T-helper 1 cell treated with Interleukin-12 subunit alpha and Interleukin-12 subunit beta and Interleukin-4 antibody, amounts not matched to agents 30 μg/mL and 1 μg/mL, for 36 hours (primary cell): Measurements from ENCODE around the gene TECPR2.
A peak's percentile ranks its signal among the peaks of the same experiment; 100 is the strongest.

Source experiments
- H3K27ac Mint-ChIP-seq: one replicate; pipeline ENCODE4 v1.8.0; 2021; ENCODE audit warnings: mild to moderate bottlenecking, mixed read lengths
- H3K27me3 Mint-ChIP-seq: one replicate; pipeline ENCODE4 v1.8.0; 2021; ENCODE audit warnings: low read depth, mixed read lengths
- H3K36me3 Mint-ChIP-seq: one replicate; pipeline ENCODE4 v1.8.0; 2021; ENCODE audit warnings: low read depth, mixed read lengths
- H3K4me1 Mint-ChIP-seq: one replicate; pipeline ENCODE4 v1.8.0; 2021; ENCODE audit warnings: low read depth, mixed read lengths
- H3K4me3 Mint-ChIP-seq: one replicate; pipeline ENCODE4 v1.8.0; 2021; ENCODE audit warnings: mild to moderate bottlenecking, moderate library complexity, mixed read lengths
- H3K9me3 Mint-ChIP-seq: one replicate; pipeline ENCODE4 v1.8.0; 2021; ENCODE audit warnings: mixed read lengths

The TECPR2 gene

GRCh38 chr14:102439556-102439955 is 76.8 kb downstream of the TECPR2 start:
- H3K9me3 Mint-ChIP-seq, result no peaks in the 10 kb centered on the region
- H3K27me3 Mint-ChIP-seq, result no peaks in the 10 kb centered on the region
- H3K36me3 Mint-ChIP-seq, result peaks cover 3% of the 10 kb centered on the region
- no peak overlapping the region for H3K27ac Mint-ChIP-seq
- peaks cover 3% of the 10 kb centered on the region for H3K4me1 Mint-ChIP-seq
- H3K4me3 Mint-ChIP-seq, result no peak overlapping the region

DNA sequence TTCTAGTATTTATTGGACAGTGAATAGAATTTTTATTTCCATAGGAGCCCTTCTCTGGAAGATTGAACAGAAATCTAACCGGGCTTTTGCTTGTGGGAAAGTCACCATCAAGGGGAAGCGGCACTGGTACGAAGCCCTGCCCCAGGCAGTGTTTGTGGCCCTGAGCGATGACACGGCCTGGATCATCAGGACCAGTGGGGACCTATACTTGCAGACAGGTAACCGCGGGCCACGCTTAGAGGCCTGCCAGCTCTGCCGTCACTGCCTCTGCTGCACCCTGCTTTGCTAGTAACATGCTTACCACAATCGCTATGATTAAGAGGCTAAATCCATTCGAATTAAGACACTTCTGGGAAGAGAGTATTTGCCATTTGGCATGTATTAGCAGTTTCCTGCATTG is 77.7 kb downstream of the TECPR2 start:
- Mint-ChIP-seq H3K27ac (no peak overlapping the region), H3K4me3 (no peak overlapping the region), H3K27me3 (no peaks in the 10 kb centered on the region), H3K4me1 (peaks cover 3% of the 10 kb centered on the region), H3K9me3 (no peaks in the 10 kb centered on the region), H3K36me3 (peaks cover 3% of the 10 kb centered on the region)

- H3K36me3 Mint-ChIP-seq, result peaks cover 3% of the 10 kb centered on the region
- no peaks in the 10 kb centered on the region for H3K9me3 Mint-ChIP-seq
- H3K4me3 Mint-ChIP-seq, result no peak overlapping the region
- H3K27me3 Mint-ChIP-seq, result no peaks in the 10 kb centered on the region
- H3K4me1 Mint-ChIP-seq, result peaks cover 3% of the 10 kb centered on the region
- H3K27ac Mint-ChIP-seq, result no peak overlapping the region
Observed at GRCh38 chr14:102442241-102443211, 79.8 kb downstream of the TECPR2 start.

GRCh38 chr14:102445066-102445465 is 82.3 kb downstream of the TECPR2 start:
- Mint-ChIP-seq H3K4me3 (no peak overlapping the region), H3K9me3 (no peaks in the 10 kb centered on the region), H3K36me3 (peaks cover 5% of the 10 kb centered on the region), H3K27ac (no peak overlapping the region), H3K27me3 (no peaks in the 10 kb centered on the region), H3K4me1 (no peaks in the 10 kb centered on the region)

DNA sequence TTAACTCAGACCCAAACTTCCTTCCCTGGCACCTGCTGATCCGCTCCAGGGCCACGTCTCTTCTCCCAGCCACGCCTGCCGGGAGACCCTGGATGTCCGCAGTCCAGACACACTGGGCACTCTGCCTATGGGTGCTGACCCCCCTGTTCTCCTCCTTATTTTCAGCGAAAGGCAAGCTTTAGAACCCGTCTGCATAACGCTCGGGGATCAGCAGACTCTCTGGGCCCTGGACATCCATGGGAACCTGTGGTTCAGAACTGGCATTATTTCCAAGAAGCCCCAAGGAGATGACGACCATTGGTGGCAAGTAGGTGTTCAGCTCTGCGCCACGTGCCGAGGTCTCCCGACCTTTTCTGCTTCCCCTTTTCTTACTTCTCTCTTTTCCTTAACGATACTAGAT is 82.9 kb downstream of the TECPR2 start:
- peaks cover 4% of the 10 kb centered on the region for H3K36me3 Mint-ChIP-seq
- H3K27ac Mint-ChIP-seq, result no peak overlapping the region
- no peaks in the 10 kb centered on the region for H3K4me1 Mint-ChIP-seq

DNA sequence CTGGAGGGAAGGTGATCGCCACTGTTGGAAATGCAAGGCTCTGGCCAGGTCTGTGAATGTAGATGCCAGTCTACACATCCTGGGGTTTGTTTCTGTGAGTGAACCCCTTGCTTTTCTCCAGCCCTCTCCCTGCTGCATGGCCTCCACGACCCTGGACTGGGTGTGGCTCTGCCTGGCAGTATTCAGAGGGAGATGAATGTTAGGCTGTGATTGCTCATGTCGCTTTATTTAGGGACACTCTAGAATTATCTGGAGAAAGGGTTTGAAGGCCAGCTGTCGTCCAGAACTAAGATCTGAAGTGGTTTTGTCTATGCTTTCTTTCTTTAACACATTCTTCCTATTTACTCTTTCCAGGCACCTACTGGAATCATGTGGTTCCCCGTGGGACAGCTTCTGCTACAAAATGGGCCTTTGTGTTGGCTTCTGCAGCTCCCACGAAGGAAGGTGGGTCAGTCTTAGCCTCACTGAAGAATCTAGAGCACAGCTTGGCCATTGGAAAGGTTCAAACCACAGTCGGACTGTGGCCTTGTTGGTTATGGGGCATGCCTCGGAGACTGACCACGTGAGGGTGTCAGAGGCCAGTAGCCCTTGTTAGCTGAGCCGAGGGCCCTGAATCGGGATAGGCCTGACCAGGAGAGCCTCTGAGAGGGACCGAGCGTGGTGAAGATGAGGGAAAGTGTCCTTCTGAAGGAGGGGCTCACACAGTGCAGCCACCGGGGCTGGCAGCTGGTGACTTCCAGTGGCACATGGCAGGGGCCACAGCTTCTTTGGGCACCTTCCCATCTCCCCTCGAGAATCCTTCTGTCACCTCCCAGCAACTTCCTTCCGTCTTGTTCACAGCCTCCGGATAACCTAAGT is 87.7 kb downstream of the TECPR2 start:
- Mint-ChIP-seq H3K27me3 (no peaks in the 10 kb centered on the region), H3K4me1 (no peaks in the 10 kb centered on the region), H3K27ac (no peak overlapping the region), H3K4me3 (no peak overlapping the region), H3K36me3 (peaks cover 2% of the 10 kb centered on the region), H3K9me3 (no peaks in the 10 kb centered on the region)

More for the DNA sequence above, 82.9 kb downstream of the TECPR2 start:
- Mint-ChIP-seq H3K27me3 (no peaks in the 10 kb centered on the region), H3K9me3 (no peaks in the 10 kb centered on the region), H3K4me3 (no peak overlapping the region)

GRCh38 chr14:102451064-102451352 is 88.3 kb downstream of the TECPR2 start:
- Mint-ChIP-seq H3K27me3 (no peaks in the 10 kb centered on the region), H3K36me3 (peaks cover 2% of the 10 kb centered on the region), H3K4me1 (no peaks in the 10 kb centered on the region), H3K27ac (no peak overlapping the region), H3K9me3 (no peaks in the 10 kb centered on the region), H3K4me3 (no peak overlapping the region)

DNA sequence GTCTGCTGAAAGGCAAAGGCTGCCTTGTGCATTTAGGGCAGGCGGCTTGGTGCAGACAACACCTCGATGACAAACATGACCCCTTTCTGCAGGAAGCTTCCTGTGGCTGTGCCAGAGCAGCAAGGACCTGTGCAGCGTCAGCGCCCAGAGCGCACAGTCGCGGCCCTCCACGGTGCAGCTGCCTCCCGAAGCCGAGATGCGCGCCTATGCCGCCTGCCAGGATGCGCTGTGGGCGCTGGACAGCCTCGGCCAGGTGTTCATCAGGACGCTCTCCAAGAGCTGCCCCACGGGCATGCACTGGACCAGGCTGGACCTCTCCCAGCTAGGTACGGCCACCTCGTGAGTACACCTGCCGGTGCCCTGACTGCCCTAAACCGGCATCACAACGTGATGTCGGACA is 89.6 kb downstream of the TECPR2 start:
- no peaks in the 10 kb centered on the region for H3K4me1 Mint-ChIP-seq
- no peaks in the 10 kb centered on the region for H3K27me3 Mint-ChIP-seq
- no peaks in the 10 kb centered on the region for H3K9me3 Mint-ChIP-seq
- peaks cover 2% of the 10 kb centered on the region for H3K36me3 Mint-ChIP-seq
- no peak overlapping the region for H3K27ac Mint-ChIP-seq
- H3K4me3 Mint-ChIP-seq, result no peak overlapping the region

GRCh38 chr14:102454711-102455110 is 92.0 kb downstream of the TECPR2 start:
- Mint-ChIP-seq H3K4me3 (no peak overlapping the region), H3K36me3 (peaks cover 2% of the 10 kb centered on the region), H3K4me1 (no peaks in the 10 kb centered on the region), H3K27me3 (no peaks in the 10 kb centered on the region), H3K9me3 (no peaks in the 10 kb centered on the region), H3K27ac (no peak overlapping the region)

- H3K4me1 Mint-ChIP-seq, result peaks cover 4% of the 10 kb centered on the region
- H3K4me3 Mint-ChIP-seq, result no peak overlapping the region
- no peaks in the 10 kb centered on the region for H3K9me3 Mint-ChIP-seq
- H3K27ac Mint-ChIP-seq, result no peak overlapping the region
- H3K27me3 Mint-ChIP-seq, result no peaks in the 10 kb centered on the region
- no peaks in the 10 kb centered on the region for H3K36me3 Mint-ChIP-seq
Observed at GRCh38 chr14:102457509-102457908, 94.8 kb downstream of the TECPR2 start.

- Mint-ChIP-seq H3K9me3 (no peaks in the 10 kb centered on the region), H3K27me3 (no peaks in the 10 kb centered on the region), H3K27ac (peak overlapping the region; percentile 63), H3K4me1 (peaks cover 4% of the 10 kb centered on the region), H3K36me3 (peaks cover 5% of the 10 kb centered on the region), H3K4me3 (no peak overlapping the region)
Observed at GRCh38 chr14:102461490-102462338, 99.0 kb downstream of the TECPR2 start.

GRCh38 chr14:102462391-102462790 is 99.7 kb downstream of the TECPR2 start:
- Mint-ChIP-seq H3K27ac (no peak overlapping the region), H3K4me1 (peaks cover 6% of the 10 kb centered on the region), H3K36me3 (peaks cover 9% of the 10 kb centered on the region), H3K27me3 (no peaks in the 10 kb centered on the region), H3K9me3 (no peaks in the 10 kb centered on the region), H3K4me3 (no peak overlapping the region)

- Mint-ChIP-seq H3K4me3 (no peak overlapping the region), H3K9me3 (no peaks in the 10 kb centered on the region), H3K4me1 (peaks cover 6% of the 10 kb centered on the region), H3K36me3 (peaks cover 13% of the 10 kb centered on the region), H3K27ac (no peak overlapping the region), H3K27me3 (no peaks in the 10 kb centered on the region)
Observed at GRCh38 chr14:102464006-102464405, 101.3 kb downstream of the TECPR2 start.

DNA sequence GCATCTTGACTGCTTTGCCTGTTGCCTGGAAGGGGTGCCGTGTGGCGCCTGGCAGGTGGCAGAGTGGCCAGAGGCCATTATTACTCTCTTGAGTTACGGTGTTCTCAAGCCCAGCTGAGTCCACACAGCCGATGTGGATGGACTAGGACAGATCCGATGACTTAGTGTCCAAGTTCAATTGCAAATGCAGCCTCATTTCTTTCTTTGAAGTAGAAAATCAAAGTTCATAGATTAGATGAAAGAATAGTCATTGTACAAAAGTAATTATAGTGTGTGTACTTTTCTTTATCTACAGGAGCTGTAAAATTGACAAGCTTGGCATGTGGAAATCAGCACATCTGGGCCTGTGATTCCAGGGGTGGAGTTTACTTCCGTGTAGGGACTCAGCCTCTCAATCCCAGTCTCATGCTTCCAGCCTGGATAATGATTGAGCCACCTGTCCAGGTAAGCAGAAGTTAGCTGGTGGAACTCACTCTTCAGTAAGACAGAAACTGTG is 102.2 kb downstream of the TECPR2 start:
- Mint-ChIP-seq H3K36me3 (peaks cover 19% of the 10 kb centered on the region), H3K27me3 (no peaks in the 10 kb centered on the region)

More for the DNA sequence above, 102.2 kb downstream of the TECPR2 start:
- Mint-ChIP-seq H3K4me1 (peaks cover 6% of the 10 kb centered on the region), H3K4me3 (no peak overlapping the region), H3K9me3 (peaks cover 5% of the 10 kb centered on the region), H3K27ac (no peak overlapping the region)
